SIG-M5 treated with dmso at 0.1 percent for 504 hours (cell line): ENCODE measurements around the gene CD52.
A peak's percentile ranks its signal among the peaks of the same experiment; 100 is the strongest.
"Not testable (repeated sequence)": the region's sequence is repeated elsewhere in the genome, so short reads cannot be mapped to it uniquely, and the experiment has no call there.

Source experiments
- DNase-seq: peaks from one replicate; lab custom pipeline; 2025; ENCODE audit not compliant: unreplicated experiment; lab: John Stamatoyannopoulos, UW

Gene CD52

GRCh38 chr1:26297057-26297790 lies 20.5 kb upstream of the CD52 start:
- DNase-seq: no peak

- DNase-seq: no peak
These were observed 20.0 kb upstream of the CD52 start for GRCh38 chr1:26297791-26298124.

- no peak for DNase-seq
These were observed 17.0 kb upstream of the CD52 start for GRCh38 chr1:26300578-26301275.

- DNase-seq: no peak
These were observed 14.9 kb upstream of the CD52 start for GRCh38 chr1:26302733-26303405.

- peak; percentile 75 for DNase-seq
These were observed 12.0 kb upstream of the CD52 start for GRCh38 chr1:26305667-26306289.

- peak; percentile 96 for DNase-seq
These were observed 11.2 kb upstream of the CD52 start, which contains the start of gene UBXN11 for GRCh38 chr1:26306290-26307229. TSS of gene UBXN11 (minus strand) at chr1:26306636. CDS start at chr1:26302883, 3,753 bp downstream.

- DNase-seq: no peak
These were observed 10.4 kb upstream of the CD52 start for GRCh38 chr1:26307363-26307781.

GRCh38 chr1:26307966-26308899 lies 9.5 kb upstream of the CD52 start:
- DNase-seq: not testable (repeated sequence)

- DNase-seq: no peak
These were observed 3.3 kb upstream of the CD52 start for GRCh38 chr1:26314501-26314900.

- no peak for DNase-seq
These were observed 1.6 kb upstream of the CD52 start for GRCh38 chr1:26315874-26316850.

- DNase-seq: peak; percentile 33
These were observed 612 bp upstream of the CD52 start for GRCh38 chr1:26317146-26317545.

- DNase-seq: no peak
These were observed 743 bp downstream of the CD52 start for GRCh38 chr1:26318338-26319064.

GRCh38 chr1:26320896-26321295 lies 3.1 kb downstream of the CD52 start:
- DNase-seq: no peak

GRCh38 chr1:26321315-26322041 lies 3.7 kb downstream of the CD52 start:
- DNase-seq: peak; percentile 78

GRCh38 chr1:26322042-26322331 lies 4.2 kb downstream of the CD52 start:
- DNase-seq: no peak

- DNase-seq: no peak
These were observed 5.6 kb downstream of the CD52 start for GRCh38 chr1:26323382-26323781.

- no peak for DNase-seq
These were observed 6.8 kb downstream of the CD52 start for GRCh38 chr1:26324550-26324949.
